PC-3 (cell line): ENCODE measurements around the gene FASN. TPM values are rescaled to one million over a fixed set of nuclear protein-coding genes. Genes with fewer than 3 reads are reported as not detected.

ENCODE experiments used
- ATAC-seq: fragments of 200-7000 bp; cut with Tn5 transposase; 2 replicates; pipeline ENCODE4 v1.9.1; 2020; ENCODE audit warnings: mild to moderate bottlenecking, moderate library complexity
- BruUV-seq: library from RNA; stranded (reverse); fragments of 400-500 nt; replicated peaks from 2 replicates; lab custom pipeline; 2021; lab: Mats Ljungman, UMichigan
- CTCF ChIA-PET: fragments of 300-600 bp; sonication (Branson Sonifier 250); formaldehyde crosslinking; loops from one replicate; lab custom pipeline; 2022; ENCODE audit warnings: antibody characterized with exemption; lab: Charles Lee
- POLR2A ChIA-PET: fragments of 300-600 bp; sonication (Branson Sonifier 250); formaldehyde crosslinking; loops from one replicate; lab custom pipeline; 2022; ENCODE audit warnings: antibody characterized with exemption; ENCODE audit not compliant: unreplicated experiment; lab: Charles Lee
- DNase-seq: peaks from one replicate; pipeline ENCODE4 v3.0.0-alpha.2; 2015
- H2AFZ ChIP-seq: fragments of 300-600 bp; sonication (generic); 2 replicates; pipeline ENCODE4 v1.6.0; 2016; ENCODE audit warnings: antibody characterized with exemption, low read length
- H3F3A ChIP-seq: fragments of 300-600 bp; sonication (generic); one replicate; pipeline ENCODE4 v1.6.0; 2017; ENCODE audit warnings: antibody characterized with exemption, low read length, control low read depth, mild to moderate bottlenecking; ENCODE audit not compliant: unreplicated experiment
- H3K27ac ChIP-seq: fragments of 300-600 bp; sonication (generic); 2 replicates; pipeline ENCODE4 v1.5.1; 2016; ENCODE audit warnings: mild to moderate bottlenecking, low read length
- H3K27me3 ChIP-seq: fragments of 300-600 bp; sonication (generic); 2 replicates; pipeline ENCODE4 v1.6.1; 2016; ENCODE audit warnings: low read length, mixed read lengths
- H3K36me3 ChIP-seq: fragments of 300-600 bp; sonication (generic); 2 replicates; pipeline ENCODE4 v1.6.1; 2016; ENCODE audit warnings: low read depth, mixed run types, low read length, mixed read lengths
- H3K4me1 ChIP-seq: fragments of 300-600 bp; sonication (generic); 2 replicates; pipeline ENCODE4 v1.5.1; 2016; ENCODE audit warnings: low read length; ENCODE audit not compliant: insufficient read depth
- H3K4me2 ChIP-seq: fragments of 300-600 bp; sonication (generic); 2 replicates; pipeline ENCODE4 v1.6.0; 2016; ENCODE audit warnings: low read length
- H3K4me3 ChIP-seq: fragments of 300-600 bp; sonication (generic); 2 replicates; pipeline ENCODE4 v1.5.1; 2016; ENCODE audit warnings: mild to moderate bottlenecking, low read length, mixed read lengths
- H3K79me2 ChIP-seq: fragments of 300-600 bp; sonication (generic); 2 replicates; pipeline ENCODE4 v1.6.1; 2017; ENCODE audit warnings: low read length, mixed read lengths
- H3K9ac ChIP-seq: fragments of 300-600 bp; sonication (generic); 2 replicates; pipeline ENCODE4 v1.6.0; 2016; ENCODE audit warnings: mild to moderate bottlenecking, low read length
- H3K9me2 ChIP-seq: fragments of 300-600 bp; sonication (generic); replicated peaks from 2 replicates; pipeline ENCODE4 v1.6.1; 2016; ENCODE audit warnings: mixed run types, low read length, mixed read lengths
- H3K9me3 ChIP-seq: fragments of 300-600 bp; sonication (generic); 2 replicates; pipeline ENCODE4 v1.6.1; 2016; ENCODE audit warnings: low read length, mixed read lengths
- H4K20me1 ChIP-seq: fragments of 300-600 bp; sonication (generic); 2 replicates; pipeline ENCODE4 v1.6.1; 2016; ENCODE audit warnings: low read length, mixed read lengths
- CTCF ChIP-seq: fragments of 300-600 bp; sonication (generic); conservative IDR thresholded peaks from 2 replicates; pipeline ENCODE4 v1.5.1; 2017; ENCODE audit warnings: antibody characterized with exemption, low read depth, mild to moderate bottlenecking, low read length
- EZH2 ChIP-seq: fragments of 300-600 bp; sonication (generic); IDR thresholded peaks from one replicate; pipeline ENCODE4 v1.6.1; 2017; ENCODE audit warnings: antibody characterized with exemption, mild to moderate bottlenecking, low read length; ENCODE audit not compliant: unreplicated experiment
- EZH2phosphoT487 ChIP-seq: fragments of 300-600 bp; sonication (generic); IDR thresholded peaks from 2 replicates; pipeline ENCODE4 v1.6.1; 2018; ENCODE audit warnings: mild to moderate bottlenecking, antibody characterized with exemption, low read length, borderline replicate concordance
- intact Hi-C: fragments of 100-400 bp; cut with micrococcal nuclease; formaldehyde crosslinking; loops from 2 replicates; pipeline ENCODE4 v1.9.0; 2023
- total RNA-seq: library from RNA; depleted of rRNA; stranded (reverse); fragments of >200 nt; gene quantifications from 2 replicates; pipeline ENCODE4 v1.2.3, GENCODE V29; 2014

FASN gene
- total RNA-seq, 1 experiment from 2014 or later = 269 TPM

- H3K9me2 ChIP-seq = no peaks in the 10 kb centered on the region
- DNase-seq (no peak), ATAC-seq (no peak)
- H3K4me3 ChIP-seq = no peak overlapping the region
- no peaks in the 10 kb centered on the region for H3K4me1 ChIP-seq
- H2AFZ ChIP-seq = no peak overlapping the region
- ChIA-PET CTCF (no interaction called here), POLR2A (no interaction called here)
- peaks cover 6% of the 10 kb centered on the region; the same call in 1 of the 2 replicates for H4K20me1 ChIP-seq
- BruUV-seq = TSS peak; percentile 14
- H3K27me3 ChIP-seq = no peaks in the 10 kb centered on the region
- H3K4me2 ChIP-seq = no peak overlapping the region
- no peaks in the 10 kb centered on the region for H3K9me3 ChIP-seq
- TF ChIP-seq EZH2phosphoT487 (no peak), CTCF (no peak), EZH2 (no peak)
- peaks cover 80% of the 10 kb centered on the region for H3K36me3 ChIP-seq
- no peak overlapping the region for H3K9ac ChIP-seq
- no peaks in the 10 kb centered on the region for H3F3A ChIP-seq
- intact Hi-C loops = no loop called here
- H3K79me2 ChIP-seq = no peaks in the 10 kb centered on the region
- no peak overlapping the region for H3K27ac ChIP-seq
Measured at GRCh38 chr17:82087961-82088837, 9.8 kb downstream of the FASN start.

- no peaks in the 10 kb centered on the region for H3K9me3 ChIP-seq
- intact Hi-C loops = no loop called here
- ATAC-seq (0 out of 2 replicates have a peak, but pooled peaks have one; percentile 17), DNase-seq (no peak)
- H3K4me3 ChIP-seq = no peak overlapping the region
- H3K79me2 ChIP-seq = no peaks in the 10 kb centered on the region
- H3K36me3 ChIP-seq = peaks cover 84% of the 10 kb centered on the region
- ChIA-PET CTCF (no interaction called here), POLR2A (no interaction called here)
- BruUV-seq = no TSS peak
- no peaks in the 10 kb centered on the region for H3K9me2 ChIP-seq
- H3K27me3 ChIP-seq = no peaks in the 10 kb centered on the region
- H3K27ac ChIP-seq = no peak overlapping the region
- H3K4me1 ChIP-seq = no peaks in the 10 kb centered on the region
- no peak overlapping the region for H2AFZ ChIP-seq
- H3K9ac ChIP-seq = no peak overlapping the region
- TF ChIP-seq EZH2 (no peak), EZH2phosphoT487 (no peak), CTCF (no peak)
- H3K4me2 ChIP-seq = no peak overlapping the region
- peaks cover 6% of the 10 kb centered on the region; the same call in 1 of the 2 replicates for H4K20me1 ChIP-seq
- no peaks in the 10 kb centered on the region for H3F3A ChIP-seq
Measured at GRCh38 chr17:82086941-82087906, 10.8 kb downstream of the FASN start.
